ENCODE data around the gene NCCRP1. TPM values are rescaled to one million over a fixed set of nuclear protein-coding genes. Genes with fewer than 3 reads are reported as not detected.

Gene NCCRP1
- polyA plus RNA-seq, 1 of the 3 experiments (the other 2 are of a cell fraction) = not detected

GRCh38 chr19:39199025-39199424 lies 2.3 kb downstream of the NCCRP1 start (continued):
- TF ChIP-seq USF2 (IDR thresholded peaks at IDR 0.05; ENCODE audit: borderline replicate concordance, low read depth, low read length) = no peak

- TF ChIP-seq USF2 (IDR thresholded peaks at IDR 0.05; ENCODE audit: borderline replicate concordance, low read depth, low read length) = no peak
- TF ChIP-seq FOXJ3 (CRISPR knock-in tag; IDR thresholded peaks at IDR 0.05) = no peak
- TF ChIP-seq RFX5 (IDR thresholded peaks at IDR 0.05; ENCODE audit: low read length) = no peak
- no peak for TF ChIP-seq SIN3A (IDR thresholded peaks at IDR 0.05; ENCODE audit: borderline replicate concordance, low read depth, low read length)
- Histone ChIP-seq H3K4me1 (ENCODE audit: control insufficient read depth in 1 of 2, insufficient read depth in 2 of 2, low read depth in 1 of 2, low read length in 1 of 2) (peaks cover 0 to 4% of the 10 kb centered on the region in 2 experiments; a peak in 1 of 4 replicates), H2AFZ (ENCODE audit: low read depth) (no peak overlapping the region), H3K4me3 (ENCODE audit: low read depth in 2 of 2, low read length in 1 of 2) (no peak overlapping the region), H3K9me3 (no peaks in the 10 kb centered on the region), H3K79me2 (ENCODE audit: insufficient read depth) (no peaks in the 10 kb centered on the region), H4K20me1 (ENCODE audit: insufficient read depth) (no peaks in the 10 kb centered on the region), H3F3A (replicated peaks; ENCODE audit: insufficient read depth) (no peaks in the 10 kb centered on the region), H3K27me3 (ENCODE audit: insufficient read depth) (peaks cover 55% of the 10 kb centered on the region), H3K9ac (no peak overlapping the region), H3K27ac (ENCODE audit: low read depth in 2 of 2, low read length in 1 of 2) (no peak overlapping the region), H3K36me3 (replicated peaks in 1 of 2; ENCODE audit: control insufficient read depth in 1 of 2, insufficient read depth in 2 of 2, low read length in 1 of 2) (no peaks in the 10 kb centered on the region), H3K9me2 (no peaks in the 10 kb centered on the region), H3K4me2 (no peak overlapping the region)
- ChIA-PET POLR2A (no interaction called here), CTCF (interaction anchor here (0.8 to 5.4 kb wide), 3 partner anchors 78 to 239 kb away, joined by 3 to 26 read pairs (median 9); no protein-coding TSS in a partner anchor)
- DNase-seq = no peak
- WGBS (ENCODE audit: low lambda C conversion rate) = 84% methylated on average over 14 of the region's 32 CpGs
These were observed 3.5 kb downstream of the NCCRP1 start for GRCh38 chr19:39200066-39200802.

GRCh38 chr19:39200803-39201115 lies 4.0 kb downstream of the NCCRP1 start:
- H3K27me3 ChIP-seq (ENCODE audit: insufficient read depth) = peaks cover 54% of the 10 kb centered on the region

More at GRCh38 chr19:39200803-39201115, 4.0 kb downstream of the NCCRP1 start:
- TF ChIP-seq RFX5 (IDR thresholded peaks at IDR 0.05; ENCODE audit: low read length) (no peak), RCOR1 (IDR thresholded peaks at IDR 0.05; ENCODE audit: low read length) (no peak), FOXJ3 (CRISPR knock-in tag; IDR thresholded peaks at IDR 0.05) (no peak), USF2 (IDR thresholded peaks at IDR 0.05; ENCODE audit: borderline replicate concordance, low read depth, low read length) (no peak), SIN3A (IDR thresholded peaks at IDR 0.05; ENCODE audit: borderline replicate concordance, low read depth, low read length) (no peak), TEAD4 (IDR thresholded peaks at IDR 0.05; ENCODE audit: borderline replicate concordance, insufficient read depth) (no peak), CHD2 (IDR thresholded peaks at IDR 0.05; ENCODE audit: low read length, partially characterized antibody) (no peak), TAF1 (IDR thresholded peaks at IDR 0.05; ENCODE audit: borderline replicate concordance, low read depth, low read length) (no peak)
- Histone ChIP-seq H3K4me2 (no peak overlapping the region), H2AFZ (ENCODE audit: low read depth) (no peak overlapping the region), H3K9me2 (no peaks in the 10 kb centered on the region), H3F3A (replicated peaks; ENCODE audit: insufficient read depth) (no peaks in the 10 kb centered on the region), H3K9ac (no peak overlapping the region), H3K4me3 (ENCODE audit: low read depth in 2 of 2, low read length in 1 of 2) (no peak overlapping the region), H3K79me2 (ENCODE audit: insufficient read depth) (no peaks in the 10 kb centered on the region), H4K20me1 (ENCODE audit: insufficient read depth) (no peaks in the 10 kb centered on the region), H3K9me3 (no peaks in the 10 kb centered on the region), H3K36me3 (replicated peaks in 1 of 2; ENCODE audit: control insufficient read depth in 1 of 2, insufficient read depth in 2 of 2, low read length in 1 of 2) (no peaks in the 10 kb centered on the region), H3K4me1 (ENCODE audit: control insufficient read depth in 1 of 2, insufficient read depth in 2 of 2, low read depth in 1 of 2, low read length in 1 of 2) (peaks cover 0 to 3% of the 10 kb centered on the region in 2 experiments; a peak in 1 of 4 replicates), H3K27ac (ENCODE audit: low read depth in 2 of 2, low read length in 1 of 2) (no peak overlapping the region)
- ChIA-PET POLR2A (no interaction called here), CTCF (interaction anchor here (1.8 kb wide), 1 partner anchor 79 kb away, joined by 9 read pairs; no protein-coding TSS in a partner anchor)
- WGBS (ENCODE audit: low lambda C conversion rate) = 83% methylated on average over 3 of the region's 3 CpGs
- no peak for DNase-seq
